Uterus (tissue), 2 donors: Measurements from ENCODE around the gene GRIK2.

ENCODE experiments used
- POLR2A ChIP-seq, 2 donors: fragments of 450-650 bp; IDR thresholded peaks; one replicate each; pipeline ENCODE4 v1.6.1; 2016; ENCODE audit warnings: antibody characterized with exemption in 2 of 2, mild to moderate bottlenecking in 1 of 2, moderate library complexity in 1 of 2
- TF ChIP-seq, protein P1 (sequence below), 4 experiments: fragments of 200-600 bp in 2 of 4; fragments of 450-650 bp in 2 of 4; sonication (generic) in 2 of 4; IDR thresholded peaks; one replicate each; pipeline ENCODE4 v1.5.1; 2016 to 2019; ENCODE audit warnings: antibody characterized with exemption in 4 of 4, mild to moderate bottlenecking in 2 of 4, moderate library complexity in 1 of 4

DNA sequence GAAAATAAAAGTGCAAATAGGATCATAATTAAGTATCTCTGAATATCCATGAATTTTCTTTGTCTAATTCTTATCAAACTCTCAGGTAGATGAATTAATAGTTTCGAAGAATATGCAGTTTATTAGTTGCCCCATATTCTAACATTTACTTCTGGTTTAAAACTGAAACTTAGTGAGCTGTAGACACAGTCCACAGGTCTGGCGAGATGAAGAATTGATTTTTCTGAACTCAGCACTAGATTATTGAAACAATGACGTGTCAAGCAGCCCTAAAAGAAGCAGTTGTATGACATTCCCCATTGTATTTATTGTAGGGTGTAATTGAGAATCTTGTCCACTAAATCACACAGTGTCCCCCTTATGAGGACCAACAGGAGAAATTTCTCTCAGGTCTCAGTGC is 407.1 kb downstream of the GRIK2 start:
- TF ChIP-seq, protein P1, sequence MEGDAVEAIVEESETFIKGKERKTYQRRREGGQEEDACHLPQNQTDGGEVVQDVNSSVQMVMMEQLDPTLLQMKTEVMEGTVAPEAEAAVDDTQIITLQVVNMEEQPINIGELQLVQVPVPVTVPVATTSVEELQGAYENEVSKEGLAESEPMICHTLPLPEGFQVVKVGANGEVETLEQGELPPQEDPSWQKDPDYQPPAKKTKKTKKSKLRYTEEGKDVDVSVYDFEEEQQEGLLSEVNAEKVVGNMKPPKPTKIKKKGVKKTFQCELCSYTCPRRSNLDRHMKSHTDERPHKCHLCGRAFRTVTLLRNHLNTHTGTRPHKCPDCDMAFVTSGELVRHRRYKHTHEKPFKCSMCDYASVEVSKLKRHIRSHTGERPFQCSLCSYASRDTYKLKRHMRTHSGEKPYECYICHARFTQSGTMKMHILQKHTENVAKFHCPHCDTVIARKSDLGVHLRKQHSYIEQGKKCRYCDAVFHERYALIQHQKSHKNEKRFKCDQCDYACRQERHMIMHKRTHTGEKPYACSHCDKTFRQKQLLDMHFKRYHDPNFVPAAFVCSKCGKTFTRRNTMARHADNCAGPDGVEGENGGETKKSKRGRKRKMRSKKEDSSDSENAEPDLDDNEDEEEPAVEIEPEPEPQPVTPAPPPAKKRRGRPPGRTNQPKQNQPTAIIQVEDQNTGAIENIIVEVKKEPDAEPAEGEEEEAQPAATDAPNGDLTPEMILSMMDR (IDR thresholded peaks at IDR 0.05), result no peak
- TF ChIP-seq POLR2A (IDR thresholded peaks at IDR 0.05), result no peak
